Right forelimb (tissue), 1 donor: ENCODE results near the gene BACE2.
"Not testable (repeated sequence)": the region's sequence is repeated elsewhere in the genome, so short reads cannot be mapped to it uniquely, and the experiment has no call there.

Experiments used
- DNase-seq: peaks from one replicate; pipeline ENCODE4 v3.0.0-alpha.2; 2018

The BACE2 gene

DNA sequence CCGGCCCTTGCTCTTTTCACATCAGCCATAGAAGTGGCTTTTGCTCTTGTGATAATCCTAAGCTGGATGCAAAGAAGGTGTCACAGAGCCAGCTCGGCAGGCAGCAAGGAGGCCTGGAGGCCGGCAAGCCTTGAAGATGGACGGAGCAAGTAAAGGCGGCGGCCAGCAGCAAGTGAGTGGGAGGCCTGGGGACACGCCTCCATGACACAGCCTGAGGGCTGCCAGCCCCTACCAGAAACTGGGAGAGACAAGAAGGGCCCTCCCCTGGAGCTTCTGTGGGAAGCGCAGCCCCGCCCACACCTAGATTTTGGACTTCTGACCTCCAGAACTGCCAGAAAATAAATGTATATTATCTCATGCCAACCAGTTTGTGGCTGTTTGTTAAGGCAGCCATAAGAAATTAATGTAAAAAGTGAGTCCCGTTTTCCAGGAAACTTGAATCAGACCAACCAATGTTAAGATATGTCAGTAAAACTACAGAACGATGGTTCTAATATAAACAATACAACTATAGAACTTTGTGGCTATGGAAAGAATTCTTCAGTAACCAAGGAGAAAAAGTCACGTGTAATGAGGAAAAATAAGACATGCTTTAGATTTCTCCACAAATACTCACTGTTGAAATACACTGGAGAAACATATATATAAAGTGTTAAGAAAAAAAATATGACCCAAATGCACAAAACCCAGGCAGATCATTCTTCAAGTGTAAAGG, 49.9 kb downstream of the BACE2 start:
- DNase-seq = peak; percentile 64

DNA sequence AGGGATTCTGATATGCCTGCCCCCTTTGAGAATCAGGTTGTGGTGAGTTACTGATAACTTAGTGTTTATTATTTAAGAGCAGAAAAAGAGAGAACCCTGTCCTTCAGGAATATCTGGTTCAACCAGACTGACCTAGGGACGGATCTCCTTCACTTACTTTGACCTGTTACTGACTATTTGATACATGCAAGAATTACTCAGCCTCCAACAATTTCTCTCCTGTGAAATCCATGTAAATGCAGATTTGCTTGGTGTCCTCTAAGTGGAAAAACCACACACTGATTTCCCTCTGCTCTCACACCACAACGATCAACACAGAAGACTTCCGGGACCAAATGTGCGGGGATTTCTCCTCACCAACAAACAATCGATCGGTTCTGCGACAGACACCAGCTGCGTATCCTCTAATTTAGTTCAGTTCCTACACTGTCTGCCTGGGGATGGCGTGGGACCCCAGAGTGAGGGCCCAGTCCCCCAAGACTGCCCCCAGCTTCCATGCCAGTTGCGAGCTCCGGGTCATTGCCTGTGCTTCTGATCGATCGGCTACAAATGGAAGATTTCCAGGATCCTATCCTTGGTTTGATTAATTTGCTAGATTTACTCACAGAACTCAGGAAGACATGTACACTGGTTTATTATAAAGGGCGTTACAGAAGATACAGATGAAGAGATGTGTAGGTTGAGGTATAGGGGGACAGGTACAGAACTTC, 51.7 kb downstream of the BACE2 start:
- no peak for DNase-seq

DNA sequence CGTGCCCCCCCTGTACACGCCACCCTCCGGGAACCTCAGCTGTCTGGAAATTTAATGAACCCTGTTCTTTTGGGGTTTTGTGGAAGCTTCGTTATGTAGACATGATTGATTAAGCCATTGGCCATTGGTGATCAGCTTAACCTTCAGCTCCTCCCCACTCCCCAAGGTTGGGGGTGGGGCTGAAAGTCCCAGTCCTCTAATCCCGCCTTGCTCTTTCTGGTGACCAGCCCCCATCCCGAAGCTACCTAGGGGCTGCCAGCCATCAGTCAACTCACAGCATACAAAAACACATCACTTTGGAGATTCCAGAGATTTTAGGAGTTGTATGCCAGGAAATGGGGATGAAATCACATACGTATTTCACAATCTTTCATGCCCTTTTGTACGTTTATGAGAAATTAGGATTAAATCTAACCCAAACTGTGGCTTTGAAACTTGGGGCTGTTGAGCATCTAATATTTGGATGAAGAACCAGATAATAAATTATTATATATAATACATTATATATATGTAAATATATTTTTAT, 52.3 kb downstream of the BACE2 start:
- no peak for DNase-seq

DNA sequence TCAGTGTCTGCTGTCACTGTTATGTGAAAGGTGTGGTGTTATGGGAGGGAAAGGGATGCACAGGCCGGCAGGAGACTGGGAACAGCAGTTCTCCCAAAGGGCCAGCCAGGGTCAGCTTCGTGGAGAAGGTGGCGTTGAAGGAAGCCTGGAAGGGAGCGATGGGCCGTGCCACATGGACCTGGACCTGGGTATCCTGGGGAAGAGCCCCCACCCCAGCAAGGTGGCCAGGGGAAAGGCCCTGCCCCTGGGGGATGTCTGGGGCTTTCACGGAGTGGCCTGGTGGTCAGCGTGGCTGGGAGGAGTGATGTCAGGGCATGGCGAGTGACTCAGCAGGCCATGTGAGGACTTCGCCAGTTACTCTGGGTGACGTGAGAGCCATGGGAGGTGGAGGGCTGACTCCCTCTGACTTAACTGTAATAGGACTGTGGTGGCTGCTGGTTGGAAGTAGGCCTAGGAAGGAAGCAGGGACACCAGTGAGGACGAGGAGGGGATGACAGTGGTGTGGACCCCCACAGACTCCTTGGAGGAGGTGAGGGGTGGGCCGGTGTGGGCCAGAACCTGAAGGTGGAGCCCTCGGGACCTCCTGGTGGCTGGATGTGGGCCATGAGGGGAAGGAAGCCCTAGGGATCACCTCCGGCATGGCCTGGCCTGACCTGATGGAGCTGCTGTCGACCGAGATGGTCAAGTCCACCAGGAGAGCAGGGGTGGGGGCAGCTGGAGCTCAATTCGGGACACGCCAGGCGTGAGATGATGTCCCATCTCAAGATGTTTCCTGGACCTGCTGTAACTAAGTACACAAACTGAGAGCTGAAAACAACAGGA, 54.5 kb downstream of the BACE2 start:
- DNase-seq = no peak

DNA sequence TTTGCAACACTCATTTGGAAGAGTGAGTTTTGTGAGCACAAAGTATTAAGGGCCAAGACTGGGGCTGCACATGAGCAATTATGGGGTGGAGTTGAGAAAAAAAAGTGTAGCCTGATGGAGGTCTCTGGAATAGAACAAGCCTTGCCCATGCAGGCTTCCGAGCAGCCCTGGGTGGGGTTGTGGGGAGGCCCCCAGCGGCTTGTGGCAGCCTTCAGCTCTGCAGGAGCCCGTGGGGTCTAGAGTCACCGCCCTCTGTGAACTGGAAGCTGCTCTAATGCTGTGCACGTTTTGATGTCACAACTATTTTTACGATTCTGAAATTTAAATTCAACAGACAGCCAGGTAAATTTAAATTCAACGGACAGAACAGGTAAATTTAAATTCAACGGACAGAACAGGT, 58.9 kb downstream of the BACE2 start:
- DNase-seq = no peak

DNA sequence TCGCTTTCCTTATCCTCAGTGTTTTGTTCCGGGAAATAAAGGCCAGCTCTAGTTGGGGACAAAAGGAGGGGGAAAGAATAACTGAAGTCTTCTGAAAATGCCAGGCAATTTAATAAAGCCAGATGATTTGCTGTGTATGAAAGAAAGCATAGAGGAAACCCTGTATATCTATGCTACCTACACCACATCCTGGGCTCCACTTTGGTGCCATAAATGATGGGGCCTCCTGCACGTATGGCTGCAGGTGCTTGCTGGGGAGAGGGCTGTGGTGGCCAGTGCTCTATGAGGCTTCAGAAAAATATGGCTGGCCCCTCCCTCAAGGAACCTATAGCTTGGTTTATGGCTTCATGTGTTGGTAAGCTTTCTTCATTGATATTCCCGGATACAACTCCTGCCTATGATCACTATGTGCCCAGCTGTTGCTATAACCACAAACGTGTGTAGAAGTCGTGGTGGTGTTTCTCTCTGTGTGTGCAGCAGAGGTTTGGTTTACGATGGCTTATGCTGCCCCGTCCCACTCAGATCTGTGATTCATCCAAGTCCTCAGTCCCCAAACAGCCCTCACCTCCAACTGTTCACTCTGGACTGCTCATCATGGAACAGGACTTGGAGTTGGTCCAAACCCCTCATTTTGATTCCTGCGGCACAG, 59.5 kb downstream of the BACE2 start:
- DNase-seq = no peak

DNA sequence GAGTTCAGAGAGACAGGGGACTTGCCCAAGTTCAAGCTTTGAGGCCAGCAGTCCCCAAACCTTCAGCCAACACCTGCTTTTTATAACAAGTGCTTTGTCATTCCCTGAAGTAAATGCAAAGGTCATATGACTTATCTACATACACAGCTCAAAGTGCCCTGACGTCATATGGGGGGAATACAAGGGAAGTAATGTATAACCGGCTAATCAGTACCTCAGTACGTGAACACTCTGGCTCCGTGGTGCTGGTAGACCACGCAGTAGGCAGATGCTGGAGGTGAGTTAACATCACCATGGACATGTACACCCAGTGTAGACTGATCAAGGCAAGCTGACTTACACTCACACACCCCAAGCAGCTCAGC, 60.0 kb downstream of the BACE2 start:
- no peak for DNase-seq

DNA sequence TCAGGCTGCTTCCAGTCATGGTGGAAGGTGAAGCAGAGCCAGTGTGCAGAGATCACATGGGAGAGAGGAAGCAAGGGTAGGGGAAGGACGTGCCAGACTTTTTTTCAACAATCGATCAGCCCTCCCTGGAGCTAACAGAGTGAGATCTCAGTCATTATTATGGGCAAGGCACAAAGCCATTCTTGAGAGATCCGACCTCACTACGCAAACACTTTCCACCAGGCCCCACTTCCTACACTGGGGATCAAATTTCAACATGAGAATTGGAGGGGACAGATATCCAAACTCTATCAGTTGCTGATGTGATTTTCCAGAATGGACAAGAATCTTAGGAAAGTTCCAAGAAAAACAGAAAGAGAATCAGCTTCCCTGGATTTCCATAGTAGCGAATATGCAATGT, 60.5 kb downstream of the BACE2 start:
- no peak for DNase-seq

DNA sequence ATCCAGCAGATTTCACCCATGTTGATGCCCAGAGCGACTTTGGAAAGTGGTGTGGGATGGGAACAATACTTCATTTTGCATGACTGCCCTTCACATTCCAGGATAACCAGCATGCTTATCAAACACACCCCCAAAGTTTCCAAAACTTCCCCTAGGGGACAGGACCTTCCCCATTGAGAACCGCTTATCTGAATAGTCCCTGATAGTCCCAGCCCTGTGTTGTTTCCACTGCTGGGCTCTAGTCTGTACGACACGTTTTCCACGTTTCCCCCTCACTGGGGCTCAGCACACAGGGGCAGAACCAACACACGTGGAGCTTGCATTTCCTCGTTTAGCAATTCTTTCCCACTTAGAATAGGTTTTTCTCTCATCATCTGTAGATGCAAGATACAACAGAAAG, 61.0 kb downstream of the BACE2 start:
- DNase-seq = no peak

DNA sequence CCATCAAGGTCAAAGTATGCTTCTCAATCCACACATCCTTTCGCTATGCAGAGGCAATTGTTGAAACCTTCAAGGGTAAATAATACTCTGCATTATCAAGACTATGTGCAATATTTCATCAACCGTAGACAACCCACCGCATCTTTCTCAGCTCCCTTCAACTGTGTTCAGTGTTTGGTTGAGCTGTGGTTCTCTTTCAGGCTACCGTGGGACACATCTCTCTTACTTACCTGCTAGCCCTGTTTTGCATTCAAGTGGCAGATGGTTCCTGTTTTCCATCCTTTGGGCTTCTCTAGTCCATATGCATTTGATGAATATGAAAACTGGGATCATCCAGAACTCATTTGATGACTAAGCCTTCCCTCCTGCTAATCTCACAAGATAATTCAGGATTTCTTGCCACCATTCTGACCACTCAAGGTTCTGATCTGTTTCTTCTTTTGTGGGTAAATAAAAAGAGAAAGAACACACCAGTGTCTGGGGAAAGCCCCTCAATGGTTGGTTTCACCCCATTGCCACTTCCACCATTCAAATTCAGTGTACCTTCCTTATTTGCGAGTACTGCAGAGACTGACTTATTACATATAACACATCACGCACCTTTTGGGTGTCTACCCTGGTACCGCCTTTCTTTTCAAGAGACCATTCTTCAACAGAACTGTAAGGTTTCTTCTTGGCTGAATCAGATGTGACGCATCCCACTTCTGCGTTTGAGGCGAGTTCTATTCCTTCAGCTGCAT, 61.7 kb downstream of the BACE2 start:
- DNase-seq = no peak

DNA sequence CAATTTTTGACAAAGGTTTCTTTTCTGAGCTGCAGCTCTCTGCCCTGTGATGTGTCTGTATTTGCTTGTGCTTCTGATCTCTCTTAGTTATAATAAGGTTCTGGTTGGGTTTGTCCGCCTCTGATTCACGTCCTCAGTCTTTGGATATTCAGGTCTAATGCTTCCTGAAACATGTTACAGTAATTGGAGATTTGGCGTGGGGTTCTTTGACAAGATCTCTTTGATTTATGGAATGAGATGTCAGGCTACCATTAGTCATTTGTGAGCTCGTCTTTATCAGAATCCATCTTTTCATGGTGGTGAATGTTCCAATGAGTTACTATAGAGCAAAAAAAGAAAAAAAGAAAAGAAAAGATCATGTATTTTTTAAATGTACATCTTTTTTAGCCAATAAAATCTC, 62.5 kb downstream of the BACE2 start:
- DNase-seq = no peak

DNA sequence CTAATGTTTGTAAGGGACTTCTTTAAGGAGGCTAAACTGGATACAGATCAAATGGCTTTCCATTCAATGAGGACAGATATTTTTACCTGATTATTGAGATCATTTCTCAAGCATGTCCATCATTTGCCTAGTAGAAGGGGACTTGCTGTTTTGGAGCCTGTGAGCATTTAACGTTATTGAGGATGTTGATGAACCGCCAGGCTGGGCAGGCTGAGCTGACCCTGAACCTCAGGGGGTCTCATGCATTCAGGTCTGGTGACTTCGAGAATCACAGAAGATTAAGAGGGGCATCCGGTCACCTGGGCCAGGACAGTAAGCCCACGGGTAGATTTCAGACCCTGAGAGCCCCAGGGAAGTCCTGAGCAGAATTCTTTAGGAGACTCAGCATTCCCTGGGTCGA, 63.1 kb downstream of the BACE2 start:
- no peak for DNase-seq

DNA sequence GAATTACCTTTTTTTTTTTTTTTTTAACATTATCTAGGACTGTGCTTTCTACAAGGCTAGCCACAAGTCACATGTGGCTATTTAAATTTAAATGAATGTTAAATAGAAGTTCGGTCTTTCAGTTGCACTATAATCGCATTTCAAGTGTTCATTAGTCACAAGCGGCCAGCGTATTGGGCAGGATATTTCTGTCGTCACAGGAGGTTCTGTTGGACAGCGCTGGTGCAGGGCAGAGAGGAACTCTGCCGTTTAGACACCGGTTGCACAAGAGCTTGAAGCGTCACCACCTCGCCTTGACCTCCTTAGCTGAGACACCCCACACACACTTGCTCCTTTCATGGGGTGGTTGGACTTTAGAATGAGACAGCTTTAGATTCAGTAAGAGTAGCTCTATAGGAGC, 64.1 kb downstream of the BACE2 start:
- DNase-seq = no peak

DNA sequence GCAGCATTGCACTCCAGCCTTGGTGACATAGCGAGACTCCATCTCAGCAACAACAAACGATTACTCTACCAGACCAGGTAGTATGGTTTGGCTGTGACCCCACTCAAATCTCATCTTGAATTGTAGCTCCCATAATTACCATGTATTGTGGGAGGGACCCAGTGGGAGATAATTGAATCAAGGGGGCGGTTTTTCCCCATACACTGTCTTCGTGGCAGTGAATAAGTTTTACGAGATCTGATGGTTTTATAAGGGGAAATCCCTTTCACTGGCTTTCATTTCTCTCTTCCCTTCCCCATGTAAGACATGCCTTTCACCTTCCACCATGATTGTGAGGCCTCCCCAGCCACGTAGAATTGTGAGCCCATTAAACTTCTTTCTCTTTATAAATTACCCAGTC, 66.0 kb downstream of the BACE2 start:
- DNase-seq = no peak

DNA sequence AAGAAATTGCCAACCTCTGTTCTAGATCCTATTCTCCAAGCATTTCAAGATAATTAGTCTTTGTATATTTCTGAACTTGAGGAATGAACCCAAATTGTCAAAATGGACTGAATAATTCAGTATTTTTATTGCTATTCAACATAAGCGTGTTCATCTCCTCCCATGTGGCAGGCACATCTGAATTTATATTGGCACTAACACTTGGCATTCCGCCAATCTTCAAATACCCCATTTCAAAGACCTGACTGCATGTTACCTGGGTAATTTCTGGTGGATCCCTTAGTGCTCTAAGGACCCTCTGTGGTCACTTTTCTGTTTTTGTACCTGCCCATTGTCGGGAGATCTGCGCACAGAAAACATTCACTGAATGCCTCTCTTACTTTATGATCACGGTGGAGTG, 66.6 kb downstream of the BACE2 start:
- no peak for DNase-seq

DNA sequence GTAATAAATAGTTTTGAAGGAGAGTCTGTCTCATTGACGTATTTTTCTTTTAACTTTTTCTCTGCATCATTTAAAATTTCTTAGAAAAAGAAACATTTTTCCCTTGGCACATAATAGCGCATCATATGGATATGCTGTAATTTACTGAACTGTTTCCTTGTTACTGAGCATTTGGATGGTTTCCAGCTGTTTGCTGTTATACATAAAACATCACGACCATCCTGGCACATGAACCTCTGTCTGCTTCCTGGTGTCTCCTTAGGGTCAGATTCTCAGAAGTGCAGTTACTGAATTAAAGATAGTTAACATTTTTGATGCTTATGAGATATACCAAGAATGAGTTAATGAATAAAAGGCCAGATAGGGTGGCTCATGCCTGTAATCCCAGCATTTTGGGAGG, 67.2 kb downstream of the BACE2 start:
- DNase-seq = no peak

DNA sequence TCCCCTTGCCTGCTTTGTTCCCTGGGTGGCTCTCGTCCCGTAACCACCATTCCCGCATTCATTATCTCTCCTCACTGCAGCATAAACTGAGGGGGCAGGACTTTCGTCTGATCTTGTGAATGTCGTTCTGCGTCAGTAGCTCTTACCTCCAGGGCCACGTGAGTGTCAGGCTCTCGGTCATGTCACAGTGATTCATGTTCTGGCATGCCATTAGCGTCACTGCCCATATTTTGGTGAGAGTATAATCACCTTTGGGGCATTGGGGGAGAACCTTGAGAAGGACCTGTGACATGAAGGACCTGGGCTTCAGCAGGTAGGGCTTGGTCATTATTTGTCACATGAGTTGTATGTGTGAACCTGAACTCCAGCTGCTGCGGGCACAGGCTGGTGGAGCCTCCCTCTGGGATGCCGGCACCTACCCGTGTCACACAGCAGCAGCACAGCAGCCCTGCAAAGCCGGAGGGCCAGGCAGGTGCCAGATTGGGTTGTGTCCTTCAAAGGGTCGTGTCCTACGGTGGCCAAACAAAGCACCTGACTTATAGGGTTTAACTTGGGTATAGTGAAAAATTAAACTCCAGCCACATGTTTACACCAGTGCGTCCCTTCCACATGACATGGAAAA, 68.5 kb downstream of the BACE2 start:
- no peak for DNase-seq

DNA sequence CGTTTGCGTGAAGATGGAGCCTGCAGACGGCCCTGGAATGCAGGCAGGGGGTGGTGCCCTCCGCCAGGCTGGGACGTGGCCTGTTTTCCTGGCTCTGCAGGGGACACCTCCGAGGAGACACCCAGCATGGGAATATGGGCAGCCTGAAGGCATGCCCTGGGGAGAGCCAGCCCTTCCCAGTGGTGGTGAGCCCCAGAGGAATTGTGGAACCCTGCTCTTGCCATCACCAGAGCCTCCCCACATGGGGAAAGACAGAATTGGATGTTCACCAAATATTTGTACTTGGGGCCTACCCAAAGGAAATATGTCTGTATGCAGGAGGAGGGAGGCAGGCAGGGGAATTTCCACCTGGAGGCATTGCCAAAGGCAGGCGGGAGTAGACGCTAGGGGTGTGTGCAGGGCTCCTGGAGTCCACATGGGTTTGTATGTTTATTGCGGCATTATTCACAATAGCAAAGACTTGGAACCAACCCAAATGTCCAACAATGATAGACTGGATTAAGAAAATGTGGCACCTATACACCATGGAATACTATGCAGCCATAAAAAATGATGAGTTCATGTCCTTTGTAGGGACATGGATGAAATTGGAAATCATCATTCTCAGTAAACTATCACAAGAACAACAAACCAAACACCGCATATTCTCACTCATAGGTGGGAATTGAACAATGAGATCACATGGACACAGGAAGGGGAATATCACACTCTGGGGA, 70.3 kb downstream of the BACE2 start:
- DNase-seq = not testable (repeated sequence)

DNA sequence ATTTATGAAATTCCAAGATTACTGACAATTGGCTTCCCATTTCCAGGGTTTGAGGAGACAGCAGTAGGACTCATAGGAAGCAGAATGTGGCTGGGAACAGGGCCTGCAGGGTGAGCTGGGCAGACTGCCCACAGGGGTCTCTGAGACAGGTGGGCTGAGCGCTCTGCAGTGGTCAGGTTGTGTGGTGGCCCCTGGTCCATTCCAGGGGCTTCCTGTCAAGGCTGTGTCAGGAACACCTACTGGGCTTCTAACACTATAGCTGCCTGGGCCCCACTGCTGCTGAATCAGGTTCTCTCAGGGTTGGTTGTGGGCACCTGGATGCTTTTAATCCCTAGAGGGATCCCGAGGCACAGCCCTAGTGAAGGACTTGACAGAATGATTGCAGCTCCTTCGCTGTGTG, 72.1 kb downstream of the BACE2 start:
- DNase-seq = no peak

DNA sequence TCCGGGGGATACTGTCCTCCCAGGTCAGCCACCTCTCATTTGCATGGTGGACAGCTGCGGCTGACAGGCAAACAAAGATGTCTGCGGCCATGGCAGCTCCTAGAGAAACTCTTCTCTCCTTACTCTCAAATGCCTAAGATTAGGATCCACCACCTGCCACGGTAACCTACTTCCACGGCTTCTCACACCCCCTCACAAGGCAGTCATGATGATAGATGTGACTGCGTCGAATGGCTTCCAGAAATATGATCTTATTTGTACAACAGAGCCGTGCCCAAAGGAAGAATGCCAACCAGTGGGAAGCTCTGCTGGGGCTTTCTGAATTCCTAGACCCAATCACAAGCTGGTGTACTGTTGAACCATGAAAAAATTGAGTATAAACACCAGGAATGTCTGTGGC, 73.4 kb downstream of the BACE2 start:
- no peak for DNase-seq

DNA sequence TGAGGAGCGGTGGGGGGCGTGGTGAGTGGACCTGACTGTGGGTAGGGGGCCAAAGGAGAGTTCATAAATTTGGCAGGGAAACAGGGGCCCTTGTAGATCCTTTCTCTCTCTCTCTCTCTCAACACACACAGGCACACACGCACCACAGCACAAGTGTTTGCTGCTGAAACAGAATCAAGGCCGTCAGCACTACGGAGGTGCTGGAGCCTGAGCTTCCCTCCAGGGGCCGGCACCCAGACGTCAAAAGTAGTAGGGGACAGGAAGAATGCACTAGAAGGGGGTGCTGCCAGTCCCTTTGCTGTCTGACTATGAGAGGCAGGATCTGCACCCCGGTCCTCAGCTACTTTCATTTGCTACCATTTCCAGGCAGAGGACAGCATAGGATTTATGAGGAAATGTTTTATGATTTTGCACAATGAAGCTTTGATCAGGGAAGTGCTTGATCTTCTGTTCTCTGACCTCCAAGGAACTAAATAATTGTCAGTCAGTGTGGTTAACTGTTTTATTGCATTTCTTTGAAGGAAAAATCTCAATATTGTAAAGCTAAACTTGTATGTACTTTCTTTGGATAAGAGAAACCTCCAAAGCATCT, 74.4 kb downstream of the BACE2 start:
- DNase-seq = no peak
